GM19043 (cell line): ENCODE measurements around the gene MCOLN1.

Source experiments
- ATAC-seq: cut with Tn5 transposase; IDR thresholded peaks from one replicate; pipeline ENCODE4 v1.9.1; 2021; ENCODE audit warnings: low read depth; ENCODE audit not compliant: unreplicated experiment

MCOLN1 gene

DNA sequence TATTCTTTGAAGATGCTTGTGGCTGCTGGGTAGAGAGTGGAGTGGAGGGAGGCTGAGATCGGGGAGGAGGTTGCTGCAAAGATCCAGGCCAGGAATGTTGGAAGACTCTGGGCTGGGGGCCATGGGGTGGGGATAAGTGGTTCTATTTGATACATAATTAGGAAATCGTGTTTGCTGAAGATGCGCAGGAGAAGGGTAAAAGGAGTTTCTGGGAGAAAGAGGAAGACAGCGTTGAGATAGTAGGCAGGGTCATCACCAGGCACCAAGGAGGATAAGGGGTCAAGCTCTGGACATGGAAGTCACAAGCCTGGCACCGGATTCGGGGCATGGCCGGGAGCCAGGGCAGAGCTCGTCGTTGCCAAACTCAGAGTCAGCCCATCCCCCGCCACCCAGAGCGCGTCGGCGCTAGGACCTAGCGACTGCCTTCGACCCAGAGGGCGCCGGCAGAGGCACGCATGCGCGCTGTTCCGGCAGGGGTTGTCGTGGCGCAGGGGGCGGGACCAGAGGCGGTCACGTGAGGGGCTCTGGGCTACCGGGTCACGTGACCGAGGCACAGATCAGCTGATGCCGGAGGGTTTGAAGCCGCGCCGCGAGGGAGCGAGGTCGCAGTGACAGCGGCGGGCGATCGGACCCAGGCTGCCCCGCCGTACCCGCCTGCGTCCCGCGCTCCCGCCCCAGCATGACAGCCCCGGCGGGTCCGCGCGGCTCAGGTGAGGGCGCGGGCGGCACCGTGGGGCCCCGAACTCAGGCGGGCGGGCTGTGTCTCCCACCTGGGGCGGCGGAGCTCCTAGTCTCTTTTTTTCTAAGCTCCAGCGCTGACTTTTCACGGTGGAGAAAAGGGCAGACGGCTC lies at the start of gene MCOLN1:
TSS of gene MCOLN1 (plus strand) at position 553 of the 851 bp plus-strand sequence. CDS start at position 680, 127 bp downstream.
- no peak for ATAC-seq

DNA sequence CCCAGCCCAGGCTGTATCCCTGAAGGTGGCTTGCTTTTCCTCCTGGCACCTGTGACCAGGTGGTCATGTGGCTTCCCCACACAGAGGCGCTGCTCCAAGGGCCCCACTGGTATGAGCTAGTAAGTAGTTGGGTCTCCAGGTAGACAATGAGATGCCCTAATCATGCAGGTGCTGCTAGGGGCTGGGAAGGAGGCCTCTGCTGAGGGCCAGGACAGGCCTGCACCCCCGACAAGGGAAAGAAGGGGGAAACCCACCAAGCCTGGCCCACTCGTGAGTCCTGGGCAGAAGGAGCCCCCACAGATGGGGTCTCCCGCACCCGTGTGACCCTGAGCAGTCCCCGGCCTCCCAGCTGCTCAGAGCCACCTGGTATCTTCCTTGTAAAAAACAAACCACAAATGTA lies 46.8 kb upstream of the MCOLN1 start:
- no peak for ATAC-seq

DNA sequence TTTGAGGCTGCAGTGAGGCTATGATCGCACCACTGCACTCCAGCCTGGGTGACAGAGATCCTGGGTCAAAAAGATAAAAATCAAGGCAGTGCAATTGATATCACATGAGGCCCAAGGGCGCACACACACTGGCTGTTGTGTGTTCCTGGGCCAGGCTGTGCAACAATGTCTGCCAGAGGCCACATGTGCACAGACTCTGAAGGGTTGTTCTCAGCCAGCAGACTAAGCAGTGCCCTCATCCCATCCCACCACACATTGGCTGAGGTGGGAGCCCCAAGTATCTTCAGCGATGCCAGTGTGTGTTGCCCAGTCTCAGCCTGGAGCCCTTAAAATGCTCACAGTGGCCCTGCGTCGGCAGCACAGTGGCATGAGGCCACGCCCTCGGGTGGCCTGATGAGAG lies 46.2 kb upstream of the MCOLN1 start:
- ATAC-seq, result no peak

DNA sequence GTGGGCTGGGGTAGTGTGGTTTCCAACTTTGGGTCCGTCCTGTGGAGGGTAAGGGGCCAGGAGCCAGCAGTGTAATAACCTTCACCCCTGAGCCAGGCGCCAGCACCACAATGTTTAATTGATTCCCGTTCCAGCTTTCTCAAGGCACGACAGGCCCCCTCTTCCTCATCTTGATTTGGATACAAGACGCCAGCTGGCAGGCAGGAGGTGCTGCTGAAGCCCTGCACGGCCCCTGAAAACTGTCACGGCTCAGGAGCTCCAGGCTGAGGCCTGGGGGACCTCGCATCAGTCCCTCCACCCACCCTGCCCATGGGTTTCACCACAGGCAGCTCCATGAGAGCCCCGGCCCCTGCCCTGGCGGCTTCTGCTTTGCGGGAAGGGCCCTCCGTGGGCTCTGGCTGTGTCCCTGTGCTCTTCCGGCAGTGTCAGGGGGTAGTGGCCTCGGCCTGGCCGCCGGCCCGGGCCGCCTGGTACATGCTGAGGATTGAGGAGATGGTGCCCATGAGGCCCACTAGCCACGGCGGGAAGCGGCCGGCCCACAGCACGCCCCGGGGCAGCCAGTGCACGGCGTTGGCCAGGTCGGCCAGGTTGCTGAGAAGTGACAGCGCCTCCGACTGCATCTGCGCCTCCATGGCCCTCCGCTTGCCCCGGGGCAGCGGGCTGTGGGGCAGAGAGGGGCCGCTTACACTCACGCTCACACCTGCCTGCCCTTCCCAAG lies 45.5 kb upstream of the MCOLN1 start:
- ATAC-seq, result no peak

DNA sequence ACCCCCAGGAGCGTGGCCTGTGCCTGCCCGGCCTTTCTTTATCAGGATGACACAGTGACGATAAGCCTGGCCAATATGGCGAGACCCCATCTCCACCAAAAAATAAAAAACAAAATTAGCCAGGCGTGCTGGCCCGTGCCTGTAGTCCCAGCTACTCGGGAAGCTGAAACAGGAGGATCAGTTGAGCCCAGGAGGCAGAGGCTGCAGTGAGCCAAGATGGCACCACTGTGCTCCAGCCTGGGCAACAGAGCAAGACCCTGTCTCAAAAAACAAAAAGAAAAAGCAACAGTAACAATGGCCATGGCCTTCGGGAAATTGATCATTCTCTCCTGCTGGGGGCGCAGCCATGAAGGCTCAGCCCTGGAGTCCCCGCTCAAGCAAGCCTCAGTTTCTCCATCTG lies 44.7 kb upstream of the MCOLN1 start:
- ATAC-seq, result no peak

DNA sequence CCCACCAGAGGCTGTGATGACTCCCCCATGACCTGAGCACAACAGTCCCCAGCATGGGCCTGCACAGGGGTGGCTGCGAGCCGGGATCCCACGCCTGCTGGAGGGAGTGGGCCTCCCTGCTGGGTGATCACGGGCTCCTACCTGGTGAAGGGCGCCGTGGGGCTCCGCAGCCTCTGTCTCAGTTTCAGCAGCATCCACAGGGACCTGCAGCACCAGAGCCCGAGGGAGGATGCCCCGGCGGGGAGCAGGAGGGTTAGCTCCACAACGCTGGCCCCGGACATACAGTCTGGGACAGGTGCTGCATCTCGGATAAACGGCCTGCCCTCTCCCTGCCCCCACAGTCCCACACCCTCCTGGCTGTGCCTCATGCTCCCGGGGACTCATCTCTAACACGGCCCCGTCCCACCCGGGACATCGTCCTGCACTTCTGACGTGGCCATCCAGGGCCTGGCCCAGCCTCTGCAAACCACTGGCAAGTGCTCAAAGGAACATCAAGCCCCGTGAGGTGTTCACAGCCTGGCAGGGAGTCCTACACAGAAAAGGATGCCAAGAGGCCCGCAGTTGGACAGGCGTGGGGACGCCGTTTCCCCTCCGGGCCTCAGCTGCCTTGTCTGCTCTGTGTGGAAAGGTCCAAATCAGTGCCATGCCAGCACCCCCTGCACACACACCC lies 44.1 kb upstream of the MCOLN1 start:
- ATAC-seq, result no peak

DNA sequence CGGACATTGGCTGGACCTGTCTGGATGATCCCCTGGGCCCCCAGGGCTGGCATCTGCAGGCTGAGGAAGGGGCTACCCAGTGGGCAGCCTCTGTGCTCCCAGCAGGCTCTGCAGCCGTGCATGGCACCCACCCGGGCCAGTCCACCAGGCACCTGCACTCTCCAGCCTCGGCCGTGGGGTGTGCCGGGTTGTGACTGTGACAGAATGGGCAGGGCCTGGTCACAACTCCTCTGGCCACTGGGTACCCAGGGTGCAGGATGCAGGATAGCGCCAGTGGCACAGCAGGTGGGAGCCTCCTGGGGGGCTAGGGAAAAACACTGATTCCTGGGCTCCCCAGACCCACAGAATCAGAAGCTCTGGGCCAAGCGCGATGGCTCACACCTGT lies 43.6 kb upstream of the MCOLN1 start:
- ATAC-seq, result no peak

DNA sequence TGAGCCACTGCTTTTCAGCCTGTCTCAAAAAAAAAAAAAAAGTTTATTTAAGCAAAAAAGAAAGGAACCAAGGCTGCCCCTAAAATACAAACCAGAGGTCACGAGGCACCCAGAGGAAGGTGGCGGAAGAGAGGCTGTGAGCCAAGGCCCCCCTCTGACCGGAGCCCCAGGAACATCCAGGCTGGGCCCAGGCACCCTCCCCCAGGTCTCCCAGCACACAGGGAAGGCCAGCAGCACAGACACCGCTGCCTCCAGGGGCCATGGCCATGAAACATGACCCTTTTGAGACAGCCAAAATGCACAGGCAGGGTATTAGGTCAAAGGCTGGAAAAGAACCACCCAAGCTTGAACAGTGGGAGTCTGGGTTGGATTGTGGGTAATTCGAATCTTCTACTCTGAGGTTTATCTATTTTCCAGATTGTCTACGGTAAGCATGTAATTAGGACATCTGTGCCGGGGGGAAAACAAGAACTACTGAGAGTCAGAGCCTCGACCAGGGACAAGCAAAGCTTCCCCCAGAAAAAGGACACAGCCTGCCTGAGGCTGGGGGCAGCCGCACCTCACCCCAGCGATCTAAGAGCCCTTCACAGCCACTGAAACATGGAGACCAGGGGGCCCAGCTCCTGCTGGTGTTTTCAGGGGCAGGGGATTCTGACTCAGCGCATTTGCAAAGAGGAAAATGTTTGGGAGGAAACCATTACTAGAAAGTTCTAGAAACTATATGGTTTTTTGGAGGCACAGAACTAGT lies 42.0 kb upstream of the MCOLN1 start:
- ATAC-seq, result no peak

DNA sequence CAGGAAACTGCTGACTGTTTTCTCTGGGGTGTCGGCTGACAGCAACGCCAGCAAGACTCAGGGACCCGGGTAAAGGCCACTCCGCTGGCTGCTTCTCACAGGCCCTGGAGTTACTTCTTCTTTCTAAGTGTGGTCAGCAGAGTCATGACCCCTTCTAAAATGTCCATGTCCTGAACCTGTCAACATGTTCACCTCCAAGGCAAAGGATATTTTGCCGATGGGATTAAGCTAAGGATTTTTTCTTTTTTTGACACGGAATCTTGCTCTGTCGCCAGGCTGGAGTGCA lies 41.5 kb upstream of the MCOLN1 start:
- no peak for ATAC-seq

DNA sequence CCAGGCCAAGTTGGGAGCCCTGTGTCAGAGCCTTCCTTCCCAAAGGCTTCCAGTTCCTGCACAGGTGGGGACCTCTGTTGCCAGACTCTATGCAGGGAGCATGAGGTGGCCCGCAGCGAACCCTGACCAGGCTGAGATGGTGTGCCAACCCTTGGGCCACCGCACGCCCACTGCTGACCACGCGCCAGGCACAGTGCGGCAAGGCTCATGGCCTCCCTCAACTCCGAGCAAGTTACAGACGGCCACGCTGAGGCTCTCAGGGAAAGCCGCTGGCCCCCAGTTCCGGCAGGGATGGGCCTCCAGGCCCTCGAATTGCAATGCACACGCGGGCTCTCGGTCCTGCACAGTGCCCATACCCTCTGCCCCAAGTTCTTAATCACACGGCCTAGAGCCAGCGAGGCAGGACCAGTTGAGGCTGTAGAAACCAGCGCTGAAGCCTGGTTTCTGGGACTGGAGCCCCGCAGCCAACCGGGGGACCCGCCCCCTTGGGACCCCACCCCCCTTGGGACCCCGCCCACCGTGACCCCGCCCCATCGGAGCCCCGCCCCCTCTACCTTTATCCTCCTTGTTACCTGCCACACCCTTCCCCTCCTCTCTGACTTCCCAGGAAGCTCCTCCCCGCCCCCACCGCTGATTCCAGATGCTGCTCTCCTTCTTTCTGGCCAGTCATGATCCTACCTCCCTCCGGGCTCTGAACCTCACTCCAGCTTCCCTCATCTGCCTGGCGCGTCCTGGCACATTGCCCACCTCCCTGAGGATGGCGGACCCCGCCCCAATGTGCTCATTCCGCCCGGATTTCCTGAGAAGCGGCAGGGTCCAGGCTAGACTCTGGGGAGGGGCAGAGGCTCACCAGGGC lies 39.6 kb upstream of the MCOLN1 start:
- ATAC-seq, result no peak

DNA sequence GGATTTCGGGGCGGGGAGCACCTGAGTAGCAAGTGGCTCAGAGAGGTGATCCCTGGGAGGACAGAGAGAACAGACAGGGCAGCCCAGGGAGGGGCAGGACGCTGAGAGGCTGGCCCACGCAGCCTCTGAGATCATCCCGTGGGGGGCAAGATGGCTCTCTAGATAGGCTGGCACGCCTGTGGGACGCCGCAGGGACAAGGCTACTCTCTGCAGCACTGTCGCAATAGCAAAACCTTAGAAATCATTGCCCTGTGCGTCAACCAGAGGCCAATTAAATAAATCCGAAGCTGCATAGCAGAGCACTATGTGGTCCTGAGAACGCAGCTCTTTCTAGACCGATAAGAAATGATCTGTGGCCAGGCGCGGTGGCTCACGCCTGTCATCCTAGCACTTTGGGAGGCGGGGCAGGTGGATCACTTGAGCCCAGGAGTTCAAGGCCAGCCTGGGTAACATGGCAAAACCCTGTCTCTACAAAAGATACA lies 38.7 kb upstream of the MCOLN1 start:
- no peak for ATAC-seq

DNA sequence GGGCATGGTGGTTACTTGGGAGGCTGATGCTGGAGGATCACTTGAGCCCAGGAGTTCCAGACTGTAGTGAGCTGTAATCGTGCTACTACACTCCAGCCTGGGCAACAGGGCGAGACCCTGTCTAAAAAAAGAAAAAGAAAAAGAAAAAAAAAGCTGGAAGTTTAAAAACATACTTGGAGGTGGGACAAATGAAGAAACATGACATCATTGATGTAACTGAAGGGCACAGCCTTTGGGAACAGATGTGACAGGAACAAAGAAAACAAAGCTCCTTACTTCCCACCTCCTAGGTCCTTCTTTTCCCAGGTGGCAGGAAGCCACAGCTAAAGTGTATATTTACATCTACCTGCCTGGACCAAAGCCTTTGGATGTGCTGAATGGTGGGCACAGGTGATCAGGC lies 35.5 kb upstream of the MCOLN1 start:
- ATAC-seq, result no peak

DNA sequence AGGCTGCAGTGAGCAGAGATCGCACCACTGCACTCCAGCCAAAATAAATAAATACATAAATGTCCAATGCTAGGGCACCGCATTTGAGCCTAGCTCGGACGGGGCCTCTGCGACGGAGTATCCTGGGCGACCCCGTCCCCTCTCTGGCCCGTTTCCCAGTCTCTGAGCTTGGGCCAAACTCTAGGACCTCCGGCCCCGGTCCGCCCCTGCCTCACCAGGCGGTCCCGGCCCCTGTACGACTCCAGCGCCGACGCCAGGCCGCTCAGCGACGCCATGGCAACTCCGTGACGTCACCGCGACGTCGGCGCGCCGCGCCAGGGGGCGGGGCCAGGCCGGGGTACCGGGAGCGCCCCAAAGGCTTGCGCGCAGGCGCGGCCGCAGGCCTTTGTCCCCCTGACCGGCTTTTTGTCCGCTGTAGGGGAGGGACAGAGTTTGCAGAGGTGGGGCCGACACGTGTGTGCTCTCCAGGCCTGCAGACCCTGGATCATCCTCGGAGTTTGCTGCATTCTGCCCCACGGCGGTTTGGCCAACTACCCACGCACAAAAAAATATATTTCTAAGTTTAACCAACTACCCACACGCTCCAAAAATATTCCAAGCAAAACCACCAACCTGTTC lies 33.6 kb upstream of the MCOLN1 start, which contains the start of gene PEX11G:
TSS of gene PEX11G (minus strand) at position 300 of the 618 bp plus-strand sequence. CDS start at position 275, 25 bp downstream.
- no peak for ATAC-seq

DNA sequence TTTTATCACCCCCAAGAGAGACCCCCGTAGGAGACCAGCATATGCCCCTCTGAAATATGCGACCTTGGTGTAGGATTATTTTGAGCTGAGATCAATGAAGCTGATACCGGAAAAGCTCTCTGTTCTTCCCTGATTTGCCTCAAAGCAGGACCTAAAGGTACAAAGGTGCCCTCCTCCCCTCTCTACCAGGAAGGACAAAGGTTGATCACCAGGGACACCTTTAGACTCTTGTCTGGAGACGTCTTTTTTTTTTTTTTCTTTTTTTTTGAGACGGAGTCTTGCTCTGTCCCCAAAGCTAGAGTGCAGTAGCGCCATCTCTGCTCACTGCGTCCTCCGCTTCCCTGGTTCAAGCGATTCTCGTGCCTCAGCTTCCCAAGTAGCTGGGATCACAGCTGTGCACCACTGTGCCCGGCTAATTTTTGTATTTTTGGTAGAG lies 32.8 kb upstream of the MCOLN1 start:
- ATAC-seq, result no peak

DNA sequence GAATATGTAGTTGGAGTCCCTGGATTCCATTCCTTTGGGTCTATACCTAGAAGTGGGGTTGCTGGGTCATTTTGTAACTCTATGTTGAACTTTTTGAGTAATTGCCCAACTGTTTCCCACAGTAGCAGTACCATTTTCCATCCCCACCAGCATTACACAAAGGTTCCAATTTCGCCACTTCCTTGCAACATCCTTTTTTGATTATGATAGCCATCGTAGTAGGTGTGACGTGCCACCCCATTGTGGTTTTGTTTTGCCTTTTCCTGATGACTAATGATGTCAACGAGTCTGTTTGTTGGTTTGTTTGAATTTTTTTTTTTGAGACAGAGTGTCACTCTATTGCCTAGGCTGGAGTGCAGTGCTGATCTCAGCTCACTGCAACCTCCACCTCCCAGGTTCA lies 30.3 kb upstream of the MCOLN1 start:
- ATAC-seq, result no peak

DNA sequence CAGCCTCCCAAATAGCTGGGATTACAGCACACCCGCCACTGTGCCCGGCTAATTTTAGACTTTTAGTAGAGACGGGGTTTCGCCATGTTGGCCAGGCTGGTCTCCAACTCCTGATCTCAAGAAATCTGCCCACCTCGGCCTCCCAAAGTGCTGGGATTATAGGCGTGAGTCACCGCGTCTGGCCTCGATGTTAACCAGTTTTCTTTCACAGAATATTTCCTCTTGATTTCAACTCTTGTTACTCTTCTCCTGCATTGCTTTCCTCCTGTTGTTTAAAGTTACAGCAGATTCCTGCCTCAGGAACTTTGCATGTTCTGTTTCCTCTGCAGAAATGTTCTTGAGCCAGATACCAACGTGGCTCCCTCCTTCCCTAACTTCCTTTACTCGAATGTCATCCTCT lies 29.9 kb upstream of the MCOLN1 start:
- no peak for ATAC-seq

DNA sequence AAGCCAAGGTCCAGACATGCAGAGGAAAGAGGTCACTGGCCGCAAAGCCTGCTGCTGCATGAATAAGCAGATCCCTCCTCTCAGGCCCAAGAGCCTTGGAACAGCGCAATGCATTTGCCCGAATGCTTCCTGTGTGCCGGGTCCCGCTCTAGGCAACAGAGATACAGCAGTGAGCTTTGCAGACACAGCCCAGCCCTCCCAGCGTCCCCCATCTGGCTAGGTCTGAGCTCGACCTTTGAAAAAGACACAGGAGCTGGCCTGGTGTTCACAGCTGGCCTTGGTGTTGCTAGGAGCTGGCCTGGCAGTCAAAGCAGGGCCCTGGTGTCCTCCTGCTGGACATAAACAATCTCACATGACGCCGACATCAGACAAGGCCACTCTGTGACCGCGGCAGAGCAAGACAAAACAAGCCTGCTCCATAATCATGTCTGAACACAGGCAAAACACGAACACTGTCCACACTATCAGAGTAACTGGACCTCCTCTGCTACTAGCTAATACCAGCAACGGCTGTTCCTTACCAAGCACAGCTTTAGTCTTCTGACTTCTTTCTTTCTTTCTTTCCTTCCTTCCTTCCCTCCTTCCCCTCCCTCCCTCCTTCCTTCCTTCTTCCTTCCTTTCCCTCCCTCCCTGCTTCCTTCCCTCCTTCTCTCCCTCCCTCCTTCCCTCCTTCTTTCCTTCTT lies 27.9 kb upstream of the MCOLN1 start:
- no peak for ATAC-seq

DNA sequence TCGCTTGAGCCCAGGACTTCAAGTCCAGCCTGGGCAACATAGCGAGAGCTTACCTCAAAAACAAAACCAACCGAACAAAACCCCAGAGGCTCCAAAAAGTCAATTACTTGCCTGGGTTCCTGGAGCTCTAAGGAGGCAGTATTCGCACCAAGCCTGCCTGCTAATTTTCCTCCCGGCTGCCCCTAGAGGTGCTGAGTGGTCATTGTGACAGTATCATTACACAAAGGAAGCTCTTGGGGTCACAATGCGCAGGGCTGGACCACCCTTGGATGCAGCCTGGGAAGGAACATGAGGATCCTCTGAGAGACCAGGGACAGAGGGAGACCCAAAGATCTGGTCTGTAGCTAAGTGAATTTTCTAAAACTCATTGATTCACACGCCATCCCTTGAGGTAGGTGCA lies 25.1 kb upstream of the MCOLN1 start:
- no peak for ATAC-seq
